SJSA1 (cell line): ENCODE data around the gene DCTD. TPM values are rescaled to one million over a fixed set of nuclear protein-coding genes. Genes with fewer than 3 reads are reported as not detected.
"Not testable (repeated sequence)": the region's sequence is repeated elsewhere in the genome, so short reads cannot be mapped to it uniquely, and the experiment has no call there.

Experiments
- DNase-seq, 2 experiments: peaks; one replicate each; pipeline ENCODE4 v3.0.0-alpha.2; 2015 to 2020; ENCODE audit warnings: low spot score in 2 of 2, low read depth in 1 of 2
- H3K27ac ChIP-seq: fragments of 250-450 bp; sonication (Bioruptor Pico); 2 replicates; pipeline ENCODE4 v1.5.1; 2020; ENCODE audit warnings: mild to moderate bottlenecking, moderate library complexity
- H3K27me3 ChIP-seq: fragments of 250-450 bp; sonication (Bioruptor Pico); replicated peaks from 2 replicates; pipeline ENCODE4 v1.5.1; 2020; ENCODE audit warnings: mild to moderate bottlenecking, moderate library complexity
- H3K36me3 ChIP-seq: fragments of 250-450 bp; sonication (Bioruptor Pico); 2 replicates; pipeline ENCODE4 v1.5.1; 2020; ENCODE audit warnings: mild to moderate bottlenecking
- H3K4me1 ChIP-seq: fragments of 250-450 bp; sonication (Bioruptor Pico); replicated peaks from 2 replicates; pipeline ENCODE4 v1.6.1; 2021; ENCODE audit warnings: mild to moderate bottlenecking
- H3K4me3 ChIP-seq: fragments of 250-450 bp; sonication (Bioruptor Pico); 2 replicates; pipeline ENCODE4 v1.5.1; 2020; ENCODE audit warnings: mild to moderate bottlenecking
- H3K9me3 ChIP-seq: fragments of 250-450 bp; sonication (Bioruptor Pico); replicated peaks from 2 replicates; pipeline ENCODE4 v1.5.1; 2020; ENCODE audit warnings: mild to moderate bottlenecking
- total RNA-seq: library from RNA; depleted of rRNA; stranded (reverse); fragments of >200 nt; shearing (Covaris generic); gene quantifications from 2 replicates; pipeline ENCODE4 v1.2.3, GENCODE V29; 2014

DCTD gene
- total RNA-seq, 1 experiment from 2014 or later: 99.7 TPM

- H3K9me3 ChIP-seq: no peaks in the 10 kb centered on the region
- no peak overlapping the region for H3K4me3 ChIP-seq
- no peak overlapping the region for H3K27ac ChIP-seq
- H3K4me1 ChIP-seq: peaks cover 18% of the 10 kb centered on the region
- DNase-seq: no peak
- no peaks in the 10 kb centered on the region for H3K27me3 ChIP-seq
- peaks cover 74% of the 10 kb centered on the region for H3K36me3 ChIP-seq
Measured at GRCh38 chr4:182913036-182913435, 4.2 kb downstream of the DCTD start.

- Histone ChIP-seq H3K27ac (no peak overlapping the region), H3K4me3 (no peak overlapping the region), H3K36me3 (peaks cover 90% of the 10 kb centered on the region), H3K4me1 (no peaks in the 10 kb centered on the region), H3K27me3 (no peaks in the 10 kb centered on the region), H3K9me3 (no peaks in the 10 kb centered on the region)
- DNase-seq: no peak
Measured at GRCh38 chr4:182908124-182908523, 9.1 kb downstream of the DCTD start.

DNA sequence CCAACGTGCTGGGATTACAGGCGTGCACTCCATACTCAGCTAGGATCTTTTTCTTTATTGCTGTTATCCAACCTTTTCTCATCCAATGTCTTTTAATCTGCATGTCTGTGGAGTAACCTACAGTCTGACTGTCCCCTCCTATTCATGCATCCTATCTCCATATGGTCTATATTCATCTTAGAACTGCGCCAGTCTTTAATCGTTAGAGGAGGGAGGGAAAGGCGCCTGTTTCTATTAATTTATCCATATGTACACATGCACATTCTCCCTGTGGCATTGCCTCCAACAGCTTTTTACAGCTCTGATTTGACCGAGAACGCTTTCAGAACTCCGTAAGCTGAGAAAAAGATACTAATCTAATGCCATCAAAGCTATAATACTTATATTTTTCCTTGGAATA, 9.8 kb downstream of the DCTD start:
- H3K4me1 ChIP-seq: no peaks in the 10 kb centered on the region
- no peaks in the 10 kb centered on the region for H3K9me3 ChIP-seq
- no peak for DNase-seq
- no peak overlapping the region for H3K27ac ChIP-seq
- H3K4me3 ChIP-seq: no peak overlapping the region
- H3K27me3 ChIP-seq: no peaks in the 10 kb centered on the region
- peaks cover 90% of the 10 kb centered on the region for H3K36me3 ChIP-seq

- Histone ChIP-seq H3K9me3 (no peaks in the 10 kb centered on the region), H3K4me3 (no peak overlapping the region), H3K27me3 (no peaks in the 10 kb centered on the region), H3K4me1 (no peaks in the 10 kb centered on the region), H3K27ac (no peak overlapping the region), H3K36me3 (peaks cover 90% of the 10 kb centered on the region)
- no peak for DNase-seq
Measured at GRCh38 chr4:182906786-182907185, 10.4 kb downstream of the DCTD start.

DNA sequence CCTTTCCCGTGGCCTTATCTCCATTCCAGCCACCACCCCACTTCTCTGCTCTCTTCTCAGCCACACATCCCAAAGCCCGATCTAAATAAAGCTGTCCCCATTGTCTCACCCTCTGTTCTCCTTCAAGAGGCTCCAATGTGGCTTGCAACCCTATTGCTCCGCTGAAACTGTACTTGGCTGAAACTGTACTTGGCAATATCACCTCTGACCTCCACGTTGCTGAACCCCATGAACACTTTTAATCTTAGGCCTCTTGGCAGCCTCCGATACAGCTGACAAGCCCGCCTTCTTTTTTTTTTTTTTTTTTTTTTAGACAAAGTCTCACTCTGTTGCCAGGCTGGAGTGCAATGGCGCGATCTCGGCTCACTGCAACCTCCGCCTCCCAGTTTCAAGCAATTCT, 12.1 kb downstream of the DCTD start:
- H3K9me3 ChIP-seq: no peaks in the 10 kb centered on the region
- H3K27ac ChIP-seq: no peak overlapping the region
- peaks cover 83% of the 10 kb centered on the region for H3K36me3 ChIP-seq
- H3K4me3 ChIP-seq: no peak overlapping the region
- DNase-seq: no peak
- H3K4me1 ChIP-seq: no peaks in the 10 kb centered on the region
- no peaks in the 10 kb centered on the region for H3K27me3 ChIP-seq

DNA sequence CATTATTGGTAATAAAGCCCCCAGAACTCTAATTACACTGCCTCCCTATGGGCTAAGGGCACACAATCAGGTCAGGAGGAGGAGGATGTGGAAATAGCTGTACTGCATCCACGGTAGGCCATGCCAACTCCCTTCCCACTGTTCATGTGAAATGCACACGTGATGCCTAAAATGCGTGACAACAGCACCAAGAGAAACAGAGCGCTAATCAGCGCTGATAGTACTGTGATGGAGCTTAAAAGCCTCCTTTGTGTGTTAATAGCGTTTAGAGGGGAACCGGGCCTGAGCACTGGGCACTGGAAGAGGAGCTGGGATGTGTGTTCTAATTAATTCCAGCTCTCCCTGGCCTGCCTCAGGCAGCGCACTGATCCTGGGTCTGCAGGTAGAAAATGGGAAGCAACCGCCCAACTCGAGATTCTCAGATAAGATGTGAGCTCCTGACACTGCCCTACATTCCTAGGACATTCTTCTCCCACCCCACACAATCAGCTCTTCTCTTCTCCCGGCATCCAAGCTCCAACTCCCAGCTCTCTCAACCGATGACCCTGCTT, 12.9 kb downstream of the DCTD start:
- Histone ChIP-seq H3K4me1 (no peaks in the 10 kb centered on the region), H3K4me3 (no peak overlapping the region), H3K27me3 (no peaks in the 10 kb centered on the region), H3K36me3 (peaks cover 82% of the 10 kb centered on the region), H3K9me3 (no peaks in the 10 kb centered on the region), H3K27ac (no peak overlapping the region)
- no peak for DNase-seq

- H3K27me3 ChIP-seq: no peaks in the 10 kb centered on the region
- no peak overlapping the region for H3K27ac ChIP-seq
- H3K36me3 ChIP-seq: peaks cover 84% of the 10 kb centered on the region
Measured at GRCh38 chr4:182903013-182903412, 14.2 kb downstream of the DCTD start.

GRCh38 chr4:182901337-182901736, 15.8 kb downstream of the DCTD start:
- no peaks in the 10 kb centered on the region for H3K4me1 ChIP-seq

More at GRCh38 chr4:182903013-182903412, 14.2 kb downstream of the DCTD start:
- no peaks in the 10 kb centered on the region for H3K9me3 ChIP-seq
- no peak overlapping the region for H3K4me3 ChIP-seq
- no peak for DNase-seq
- H3K4me1 ChIP-seq: no peaks in the 10 kb centered on the region

GRCh38 chr4:182900021-182900420, 17.2 kb downstream of the DCTD start:
- H3K27me3 ChIP-seq, H3K9me3 ChIP-seq, H3K4me1 ChIP-seq, H3K4me3 ChIP-seq, H3K27ac ChIP-seq, DNase-seq: not testable (repeated sequence)
- peaks cover 79% of the 10 kb centered on the region for H3K36me3 ChIP-seq

More at GRCh38 chr4:182901337-182901736, 15.8 kb downstream of the DCTD start:
- H3K4me3 ChIP-seq: no peak overlapping the region
- no peaks in the 10 kb centered on the region for H3K27me3 ChIP-seq
- no peak for DNase-seq
- no peak overlapping the region for H3K27ac ChIP-seq
- H3K36me3 ChIP-seq: peaks cover 80% of the 10 kb centered on the region
- H3K9me3 ChIP-seq: no peaks in the 10 kb centered on the region

DNA sequence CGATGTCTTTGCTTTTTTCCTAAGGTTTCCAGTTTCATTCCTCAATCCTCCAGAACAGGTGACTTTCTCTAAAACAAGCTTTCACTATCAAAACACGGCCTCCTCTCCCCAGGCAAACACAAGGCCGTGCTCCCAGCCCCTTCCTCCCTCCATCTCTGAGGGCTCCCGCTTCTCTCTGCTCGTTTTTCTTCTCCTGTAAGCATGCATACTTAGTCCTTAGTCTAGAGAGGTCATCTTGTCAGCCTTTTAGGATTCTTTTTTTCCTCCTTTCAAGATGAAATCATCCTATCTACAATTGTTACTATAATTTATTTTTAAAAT, 18.7 kb downstream of the DCTD start:
- no peak overlapping the region for H3K4me3 ChIP-seq
- no peaks in the 10 kb centered on the region for H3K9me3 ChIP-seq

GRCh38 chr4:182897601-182898478, 19.3 kb downstream of the DCTD start:
- no peak overlapping the region for H3K4me3 ChIP-seq
- H3K27ac ChIP-seq: no peak overlapping the region
- peak in 1 of 2 experiments; percentile 35 for DNase-seq
- H3K4me1 ChIP-seq: no peaks in the 10 kb centered on the region
- H3K27me3 ChIP-seq: no peaks in the 10 kb centered on the region
- peaks cover 81% of the 10 kb centered on the region for H3K36me3 ChIP-seq
- no peaks in the 10 kb centered on the region for H3K9me3 ChIP-seq

More for the DNA sequence above, 18.7 kb downstream of the DCTD start:
- Histone ChIP-seq H3K4me1 (no peaks in the 10 kb centered on the region), H3K27ac (no peak overlapping the region), H3K36me3 (peaks cover 81% of the 10 kb centered on the region), H3K27me3 (no peaks in the 10 kb centered on the region)
- peak in 1 of 2 experiments; percentile 15 for DNase-seq

GRCh38 chr4:182896421-182896820, 20.8 kb downstream of the DCTD start:
- Histone ChIP-seq H3K27me3 (no peaks in the 10 kb centered on the region), H3K36me3 (peaks cover 79% of the 10 kb centered on the region), H3K4me1 (no peaks in the 10 kb centered on the region), H3K9me3 (no peaks in the 10 kb centered on the region), H3K4me3 (no peak overlapping the region), H3K27ac (no peak overlapping the region)
- DNase-seq: peak in 1 of 2 experiments; percentile 23

DNA sequence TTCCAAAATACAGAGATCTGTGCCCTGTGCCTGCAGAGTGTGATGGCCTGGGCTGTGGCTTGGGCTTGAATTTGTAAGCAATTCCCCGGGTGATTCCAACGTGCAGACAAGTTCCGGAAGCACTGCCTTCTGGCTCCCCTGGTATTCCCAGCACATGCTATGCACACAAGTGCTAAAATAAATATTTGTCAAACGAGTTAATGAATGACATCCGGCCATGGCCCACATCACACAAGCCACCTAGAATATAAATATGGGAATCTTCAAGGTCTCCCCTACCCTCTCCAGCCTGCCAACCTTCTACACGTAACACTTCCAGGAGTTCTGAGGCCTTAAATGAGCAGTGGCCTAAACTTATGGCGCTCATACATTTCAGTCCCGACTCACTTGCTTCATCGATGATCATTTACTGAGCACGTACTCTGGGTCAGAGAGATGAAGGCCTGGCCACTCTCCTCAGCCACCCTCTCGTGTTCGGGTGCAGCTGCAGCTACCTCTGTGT, 21.3 kb downstream of the DCTD start:
- Histone ChIP-seq H3K27ac (no peak overlapping the region), H3K4me1 (no peaks in the 10 kb centered on the region), H3K36me3 (peaks cover 79% of the 10 kb centered on the region), H3K27me3 (no peaks in the 10 kb centered on the region), H3K4me3 (no peak overlapping the region), H3K9me3 (no peaks in the 10 kb centered on the region)
- peak in 1 of 2 experiments; percentile 24 for DNase-seq

- H3K4me3 ChIP-seq: no peak overlapping the region
- H3K27ac ChIP-seq: no peak overlapping the region
- no peaks in the 10 kb centered on the region for H3K27me3 ChIP-seq
- no peaks in the 10 kb centered on the region for H3K4me1 ChIP-seq
- H3K9me3 ChIP-seq: no peaks in the 10 kb centered on the region
- peaks cover 81% of the 10 kb centered on the region for H3K36me3 ChIP-seq
- peak in 1 of 2 experiments; percentile 23 for DNase-seq
Measured at GRCh38 chr4:182894681-182895275, 22.4 kb downstream of the DCTD start.
